Fibroblast of lung (primary cell): ENCODE measurements around the gene RUFY1. TPM values are rescaled to one million over a fixed set of nuclear protein-coding genes. Genes with fewer than 3 reads are reported as not detected.

Experiments
- DNase-seq, 2 donors: peaks; one replicate each; pipeline versions ENCODE4 v3.0.0 to v3.0.0-alpha.2; 2010; ENCODE audit warnings: low read depth in 2 of 2
- H2AFZ ChIP-seq: 2 replicates; pipeline ENCODE4 v1.5.1; 2012; ENCODE audit warnings: low read length, control low read depth, inconsistent platforms
- H3K27ac ChIP-seq: 2 replicates; pipeline ENCODE4 v1.5.1; 2011; ENCODE audit warnings: low read length, control low read depth; ENCODE audit not compliant: insufficient read depth
- H3K27me3 ChIP-seq: 2 replicates; pipeline ENCODE4 v1.5.1; 2011; ENCODE audit warnings: mild to moderate bottlenecking, low read length; ENCODE audit not compliant: control insufficient read depth, insufficient read depth
- H3K36me3 ChIP-seq: 2 replicates; pipeline ENCODE4 v1.5.1; 2011; ENCODE audit warnings: low read length; ENCODE audit not compliant: control insufficient read depth, insufficient read depth
- H3K4me1 ChIP-seq: 2 replicates; pipeline ENCODE4 v1.5.1; 2011; ENCODE audit warnings: low read length; ENCODE audit not compliant: control insufficient read depth, insufficient read depth; ENCODE audit errors: extremely low read depth
- H3K4me2 ChIP-seq: 2 replicates; pipeline ENCODE4 v1.5.1; 2011; ENCODE audit warnings: low read length, control low read depth; ENCODE audit not compliant: insufficient read depth; ENCODE audit errors: extremely low read depth
- H3K4me3 ChIP-seq, 4 experiments: fragments of 200-600 bp in 1 of 4; sonication (generic) in 1 of 4; replicated peaks in 1 of 4; 2 replicates each; pipeline ENCODE4 v1.5.1; 2011 to 2016; ENCODE audit warnings: low read length in 4 of 4, low read depth in 3 of 4, mild to moderate bottlenecking in 3 of 4, control low read depth in 2 of 4, inconsistent platforms in 1 of 4, mixed read lengths in 1 of 4; ENCODE audit not compliant: insufficient read depth in 1 of 4; ENCODE audit errors: control extremely low read depth in 1 of 4
- H3K79me2 ChIP-seq: 2 replicates; pipeline ENCODE4 v1.5.1; 2012; ENCODE audit warnings: mild to moderate bottlenecking, low read length, inconsistent platforms; ENCODE audit not compliant: control insufficient read depth, insufficient read depth
- H3K9ac ChIP-seq: 2 replicates; pipeline ENCODE4 v1.5.1; 2011; ENCODE audit warnings: mild to moderate bottlenecking, low read length, control low read depth; ENCODE audit not compliant: insufficient read depth
- H3K9me3 ChIP-seq: 2 replicates; pipeline ENCODE4 v1.5.1; 2012; ENCODE audit warnings: low read depth, low read length; ENCODE audit not compliant: control insufficient read depth, insufficient read depth
- H4K20me1 ChIP-seq: 2 replicates; pipeline ENCODE4 v1.5.1; 2011; ENCODE audit warnings: low read length; ENCODE audit not compliant: control insufficient read depth, insufficient read depth; ENCODE audit errors: extremely low read depth
- EZH2 ChIP-seq: IDR thresholded peaks from 2 replicates; pipeline ENCODE4 v1.5.1; 2012; ENCODE audit warnings: low read length, control low read depth, mild to moderate bottlenecking; ENCODE audit errors: missing control alignments
- polyA plus RNA-seq, 2 donors: library from polyadenylated mRNA; depleted of rRNA in 1 of 2; stranded (reverse) in 1 of 2; unstranded in 1 of 2; fragments of >200 nt; gene quantifications; 2 replicates each; pipeline ENCODE4 v1.2.1, GENCODE V29; 2011 to 2012; ENCODE audit warnings: missing spikeins in 1 of 2
- total RNA-seq: library from RNA; depleted of rRNA; stranded (reverse); fragments of >200 nt; gene quantifications from 2 replicates; pipeline ENCODE4 v1.2.1, GENCODE V29; 2014
- TF ChIP-seq, protein P1 (sequence below), 2 donors: IDR thresholded peaks in 1 of 2; conservative IDR thresholded peaks in 1 of 2; 1 replicate in 1 of 2; 2 replicates in 1 of 2; pipeline ENCODE4 v1.5.1; 2011 to 2012; ENCODE audit warnings: low read length in 2 of 2, control low read depth in 1 of 2, inconsistent platforms in 1 of 2, low read depth in 1 of 2, mild to moderate bottlenecking in 1 of 2

The RUFY1 gene
- total and polyA plus RNA-seq, 2 donors (not counting 1 experiment from before 2014, with no cell fraction given) = 32.8 to 77.8 TPM

GRCh38 chr5:179504191-179504590 lies 46.2 kb upstream of the RUFY1 start:
- H3K27ac ChIP-seq = no peak overlapping the region
- TF ChIP-seq, protein P1, sequence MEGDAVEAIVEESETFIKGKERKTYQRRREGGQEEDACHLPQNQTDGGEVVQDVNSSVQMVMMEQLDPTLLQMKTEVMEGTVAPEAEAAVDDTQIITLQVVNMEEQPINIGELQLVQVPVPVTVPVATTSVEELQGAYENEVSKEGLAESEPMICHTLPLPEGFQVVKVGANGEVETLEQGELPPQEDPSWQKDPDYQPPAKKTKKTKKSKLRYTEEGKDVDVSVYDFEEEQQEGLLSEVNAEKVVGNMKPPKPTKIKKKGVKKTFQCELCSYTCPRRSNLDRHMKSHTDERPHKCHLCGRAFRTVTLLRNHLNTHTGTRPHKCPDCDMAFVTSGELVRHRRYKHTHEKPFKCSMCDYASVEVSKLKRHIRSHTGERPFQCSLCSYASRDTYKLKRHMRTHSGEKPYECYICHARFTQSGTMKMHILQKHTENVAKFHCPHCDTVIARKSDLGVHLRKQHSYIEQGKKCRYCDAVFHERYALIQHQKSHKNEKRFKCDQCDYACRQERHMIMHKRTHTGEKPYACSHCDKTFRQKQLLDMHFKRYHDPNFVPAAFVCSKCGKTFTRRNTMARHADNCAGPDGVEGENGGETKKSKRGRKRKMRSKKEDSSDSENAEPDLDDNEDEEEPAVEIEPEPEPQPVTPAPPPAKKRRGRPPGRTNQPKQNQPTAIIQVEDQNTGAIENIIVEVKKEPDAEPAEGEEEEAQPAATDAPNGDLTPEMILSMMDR (conservative IDR thresholded peaks at IDR 0.05 in 1 of 2, IDR thresholded peaks at IDR 0.05 in 1 of 2; ENCODE audit: low read depth in 1 of 2, low read length in 2 of 2) = no peak
- TF ChIP-seq EZH2 = no peak

GRCh38 chr5:179504600-179505396 lies 45.6 kb upstream of the RUFY1 start:
- Histone ChIP-seq H3K4me1 (no peaks in the 10 kb centered on the region), H3K9me3 (no peaks in the 10 kb centered on the region), H3K27ac (no peak overlapping the region), H2AFZ (no peak overlapping the region), H3K4me3 (no peak overlapping the region), H3K4me2 (no peak overlapping the region), H3K36me3 (no peaks in the 10 kb centered on the region), H3K27me3 (no peaks in the 10 kb centered on the region), H3K9ac (no peak overlapping the region), H4K20me1 (no peaks in the 10 kb centered on the region), H3K79me2 (no peaks in the 10 kb centered on the region)
- TF ChIP-seq, protein P1 (conservative IDR thresholded peaks at IDR 0.05 in 1 of 2, IDR thresholded peaks at IDR 0.05 in 1 of 2; ENCODE audit: low read depth in 1 of 2, low read length in 2 of 2) = no peak
- TF ChIP-seq EZH2 = no peak
- DNase-seq = no peak

More at GRCh38 chr5:179504191-179504590, 46.2 kb upstream of the RUFY1 start:
- H4K20me1 ChIP-seq = no peaks in the 10 kb centered on the region
- H3K4me3 ChIP-seq = no peak overlapping the region
- H3K9ac ChIP-seq = no peak overlapping the region
- no peaks in the 10 kb centered on the region for H3K4me1 ChIP-seq
- DNase-seq = no peak
- H3K79me2 ChIP-seq = no peaks in the 10 kb centered on the region
- no peaks in the 10 kb centered on the region for H3K9me3 ChIP-seq
- H3K4me2 ChIP-seq = no peak overlapping the region
- no peak overlapping the region for H2AFZ ChIP-seq
- H3K27me3 ChIP-seq = no peaks in the 10 kb centered on the region
- no peaks in the 10 kb centered on the region for H3K36me3 ChIP-seq

GRCh38 chr5:179505636-179506261 lies 44.6 kb upstream of the RUFY1 start:
- no peak for TF ChIP-seq EZH2
- TF ChIP-seq, protein P1 (conservative IDR thresholded peaks at IDR 0.05 in 1 of 2, IDR thresholded peaks at IDR 0.05 in 1 of 2; ENCODE audit: low read depth in 1 of 2, low read length in 2 of 2) = no peak
- Histone ChIP-seq H3K9ac (no peak overlapping the region), H3K4me2 (no peak overlapping the region), H4K20me1 (no peaks in the 10 kb centered on the region), H3K4me1 (no peaks in the 10 kb centered on the region), H3K27me3 (no peaks in the 10 kb centered on the region), H3K79me2 (no peaks in the 10 kb centered on the region), H3K9me3 (no peaks in the 10 kb centered on the region), H3K36me3 (no peaks in the 10 kb centered on the region), H3K27ac (no peak overlapping the region), H3K4me3 (no peak overlapping the region), H2AFZ (no peak overlapping the region)
- DNase-seq = no peak
